Lower lobe of right lung (tissue), 2 donors: ENCODE data around the gene C12orf42. TPM values are rescaled to one million over a fixed set of nuclear protein-coding genes. Genes with fewer than 3 reads are reported as not detected.

Experiments
- ATAC-seq, 2 donors: fragments of 200-7000 bp; cut with Tn5 transposase; one replicate each; pipeline ENCODE4 v1.9.1; 2020 to 2022; ENCODE audit warnings: mild to moderate bottlenecking in 2 of 2, moderate library complexity in 2 of 2
- DNase-seq: peaks from one replicate; pipeline ENCODE4 v3.0.0-alpha.2; 2020
- H3K27ac ChIP-seq: fragments of 200-600 bp; one replicate; pipeline ENCODE4 v1.8.0; 2022
- H3K27me3 ChIP-seq: fragments of 200-600 bp; one replicate; pipeline ENCODE4 v1.8.0; 2022; ENCODE audit warnings: low read depth
- H3K36me3 ChIP-seq: fragments of 200-600 bp; one replicate; pipeline ENCODE4 v1.8.0; 2022; ENCODE audit warnings: mild to moderate bottlenecking
- H3K4me1 ChIP-seq: fragments of 200-600 bp; one replicate; pipeline ENCODE4 v1.8.0; 2022
- H3K4me3 ChIP-seq: fragments of 200-600 bp; one replicate; pipeline ENCODE4 v1.8.0; 2022; ENCODE audit warnings: mild to moderate bottlenecking
- H3K9me3 ChIP-seq: fragments of 200-600 bp; one replicate; pipeline ENCODE4 v1.8.0; 2022
- intact Hi-C: fragments of 100-400 bp; cut with DNase I; formaldehyde crosslinking; loops from one replicate; pipeline ENCODE4 v1.11.0; 2022
- total RNA-seq: library from RNA; stranded (reverse); fragmentation: NEBNext Ultra II Directional; extraction: Animal tissue kit (Norgen Biotek cat#: 25700); gene quantifications from one replicate; pipeline ENCODE4 v1.2.1, GENCODE V29; 2021
- TF ChIP-seq, protein P1 (sequence below): fragments of 200-600 bp; IDR thresholded peaks from one replicate; pipeline ENCODE4 v1.8.0; 2022; ENCODE audit warnings: antibody characterized with exemption, mild to moderate bottlenecking
- donor health status: DM: no; HTN: yes; CAD: no; lungs with severe emphysema.

The C12orf42 gene
- total RNA-seq, 1 donor from 2014 or later = not detected

DNA sequence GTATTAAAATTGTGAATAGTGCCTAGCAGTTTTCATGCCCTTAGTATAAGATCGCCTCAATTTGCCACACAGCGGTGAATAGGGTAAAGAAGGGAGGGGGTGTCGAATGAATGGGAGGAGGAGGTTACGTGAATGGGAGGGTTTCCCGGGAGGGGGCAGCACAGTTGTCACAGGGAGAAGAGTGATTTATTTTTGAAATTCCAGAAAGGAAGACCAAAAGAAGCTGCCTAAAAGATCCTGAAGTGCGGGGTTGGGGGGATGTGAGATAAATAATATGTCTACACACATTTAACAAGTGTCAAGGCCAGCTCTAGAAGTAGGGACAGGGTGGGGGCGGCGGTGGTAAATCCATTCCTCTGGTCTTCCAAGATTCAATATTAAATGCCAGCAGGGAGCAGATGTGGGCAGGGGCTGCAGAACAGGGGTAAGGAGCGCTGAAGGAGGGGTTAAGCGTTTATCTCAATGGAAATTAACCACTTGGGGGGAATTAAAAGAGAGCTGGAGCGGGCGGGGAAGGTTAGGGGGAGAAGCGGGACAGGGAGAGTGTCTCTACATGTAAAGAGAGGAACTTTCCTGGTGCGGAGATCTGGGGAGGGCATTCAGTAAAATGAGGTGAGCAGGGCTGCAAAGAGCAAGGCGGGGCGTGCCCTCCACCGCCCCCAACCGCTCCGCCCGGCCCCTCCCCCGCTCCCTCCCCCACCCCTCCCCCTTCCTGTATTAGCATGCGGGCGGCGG, 867 bp downstream of the C12orf42 start:
- Histone ChIP-seq H3K9me3 (no peaks in the 10 kb centered on the region), H3K27me3 (peaks cover 34% of the 10 kb centered on the region), H3K4me1 (peaks cover 12% of the 10 kb centered on the region), H3K4me3 (peak overlapping the region; percentile 43), H3K27ac (no peak overlapping the region), H3K36me3 (no peaks in the 10 kb centered on the region)
- TF ChIP-seq, protein P1, sequence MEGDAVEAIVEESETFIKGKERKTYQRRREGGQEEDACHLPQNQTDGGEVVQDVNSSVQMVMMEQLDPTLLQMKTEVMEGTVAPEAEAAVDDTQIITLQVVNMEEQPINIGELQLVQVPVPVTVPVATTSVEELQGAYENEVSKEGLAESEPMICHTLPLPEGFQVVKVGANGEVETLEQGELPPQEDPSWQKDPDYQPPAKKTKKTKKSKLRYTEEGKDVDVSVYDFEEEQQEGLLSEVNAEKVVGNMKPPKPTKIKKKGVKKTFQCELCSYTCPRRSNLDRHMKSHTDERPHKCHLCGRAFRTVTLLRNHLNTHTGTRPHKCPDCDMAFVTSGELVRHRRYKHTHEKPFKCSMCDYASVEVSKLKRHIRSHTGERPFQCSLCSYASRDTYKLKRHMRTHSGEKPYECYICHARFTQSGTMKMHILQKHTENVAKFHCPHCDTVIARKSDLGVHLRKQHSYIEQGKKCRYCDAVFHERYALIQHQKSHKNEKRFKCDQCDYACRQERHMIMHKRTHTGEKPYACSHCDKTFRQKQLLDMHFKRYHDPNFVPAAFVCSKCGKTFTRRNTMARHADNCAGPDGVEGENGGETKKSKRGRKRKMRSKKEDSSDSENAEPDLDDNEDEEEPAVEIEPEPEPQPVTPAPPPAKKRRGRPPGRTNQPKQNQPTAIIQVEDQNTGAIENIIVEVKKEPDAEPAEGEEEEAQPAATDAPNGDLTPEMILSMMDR = no peak
- ATAC-seq = peak in 1 of 2 donors; percentile 13
- DNase-seq = no peak
- intact Hi-C loops = no loop called here

DNA sequence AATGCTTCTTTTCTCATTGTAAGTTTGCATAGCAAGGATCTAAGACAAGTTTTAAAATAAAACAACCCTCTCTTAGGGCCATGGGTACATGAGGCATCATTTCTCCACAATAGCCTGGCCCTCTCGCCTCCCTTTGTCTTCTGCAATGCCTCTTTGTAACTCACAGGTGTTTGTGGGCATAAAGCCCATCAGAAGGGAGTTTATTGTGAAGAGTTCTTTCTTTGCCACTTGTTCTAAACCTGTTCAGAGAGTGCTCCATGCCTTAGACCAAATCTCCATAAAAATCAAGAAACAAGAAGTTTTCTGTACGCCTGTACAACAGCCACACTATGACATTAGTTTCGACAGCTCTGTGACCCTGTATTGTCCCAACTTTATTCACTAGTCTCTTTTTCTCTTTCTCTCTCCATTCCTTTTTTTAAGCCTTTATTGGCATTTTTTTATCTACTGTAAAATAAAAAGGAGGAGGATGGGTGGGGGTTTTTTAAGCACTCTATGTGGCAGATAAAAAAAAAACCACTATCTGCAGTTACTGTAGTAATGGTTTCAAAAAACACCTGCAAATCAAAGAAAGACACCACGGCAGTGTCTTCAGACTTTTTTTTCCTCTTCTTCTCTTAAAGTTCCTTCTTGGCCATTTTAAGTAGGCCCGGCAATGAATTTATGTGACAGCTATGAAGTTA, 1.6 kb downstream of the C12orf42 start:
- TF ChIP-seq, protein P1 = no peak
- Histone ChIP-seq H3K4me3 (no peak overlapping the region), H3K36me3 (no peaks in the 10 kb centered on the region), H3K4me1 (peaks cover 12% of the 10 kb centered on the region), H3K27ac (no peak overlapping the region), H3K27me3 (peaks cover 37% of the 10 kb centered on the region), H3K9me3 (no peaks in the 10 kb centered on the region)
- DNase-seq (no peak), ATAC-seq (no peak)
- intact Hi-C loops = no loop called here

DNA sequence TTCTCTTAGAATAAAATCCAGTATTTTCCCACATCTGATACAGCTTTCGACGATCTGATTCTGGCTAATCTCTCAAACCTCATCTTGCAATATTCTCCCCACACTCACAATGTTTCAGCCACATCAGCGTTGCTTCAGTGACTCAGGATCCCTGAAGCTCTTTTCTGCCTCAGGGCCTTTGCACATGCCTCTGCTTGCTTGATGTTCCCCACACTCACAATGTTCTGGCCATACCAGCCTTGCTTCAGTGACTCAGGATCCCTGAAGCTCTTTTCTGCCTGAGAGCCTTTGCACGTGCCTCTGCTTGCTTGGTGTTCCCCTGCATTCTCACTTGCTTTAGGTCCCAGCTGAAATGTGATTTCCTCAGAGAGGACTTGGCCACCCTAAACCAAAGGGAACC, 2.6 kb downstream of the C12orf42 start:
- TF ChIP-seq, protein P1 = no peak
- ATAC-seq (no peak), DNase-seq (no peak)
- H3K4me1 ChIP-seq = peaks cover 12% of the 10 kb centered on the region
- no peak overlapping the region for H3K4me3 ChIP-seq
- H3K27ac ChIP-seq = no peak overlapping the region
- peaks cover 37% of the 10 kb centered on the region for H3K27me3 ChIP-seq
- no peaks in the 10 kb centered on the region for H3K9me3 ChIP-seq
- no peaks in the 10 kb centered on the region for H3K36me3 ChIP-seq
- intact Hi-C loops = no loop called here

DNA sequence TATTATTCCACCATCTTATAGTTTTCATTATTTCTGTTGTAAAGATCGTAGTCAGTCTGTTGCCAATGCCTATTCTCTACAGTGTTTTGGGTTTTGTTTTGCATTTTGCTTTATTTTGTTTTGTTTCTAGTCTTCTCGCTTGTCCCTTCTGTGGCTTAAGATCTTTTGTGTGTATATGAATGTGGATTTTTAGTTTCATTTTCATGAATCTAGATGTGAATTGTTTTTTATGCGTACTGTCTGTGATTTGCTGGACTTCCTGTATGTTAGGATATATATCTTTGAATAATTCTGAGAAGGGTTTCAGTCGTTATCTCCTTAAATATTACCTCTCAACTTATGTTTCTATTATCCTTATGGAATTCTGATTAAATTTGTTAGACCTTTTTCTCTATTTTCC, 13.4 kb downstream of the C12orf42 start:
- ATAC-seq = no peak
- Histone ChIP-seq H3K4me1 (no peaks in the 10 kb centered on the region), H3K27me3 (no peaks in the 10 kb centered on the region), H3K27ac (no peak overlapping the region), H3K9me3 (peaks cover 23% of the 10 kb centered on the region), H3K4me3 (no peak overlapping the region), H3K36me3 (no peaks in the 10 kb centered on the region)
- no peak for DNase-seq
- intact Hi-C loops = no loop called here
- TF ChIP-seq, protein P1 = no peak

DNA sequence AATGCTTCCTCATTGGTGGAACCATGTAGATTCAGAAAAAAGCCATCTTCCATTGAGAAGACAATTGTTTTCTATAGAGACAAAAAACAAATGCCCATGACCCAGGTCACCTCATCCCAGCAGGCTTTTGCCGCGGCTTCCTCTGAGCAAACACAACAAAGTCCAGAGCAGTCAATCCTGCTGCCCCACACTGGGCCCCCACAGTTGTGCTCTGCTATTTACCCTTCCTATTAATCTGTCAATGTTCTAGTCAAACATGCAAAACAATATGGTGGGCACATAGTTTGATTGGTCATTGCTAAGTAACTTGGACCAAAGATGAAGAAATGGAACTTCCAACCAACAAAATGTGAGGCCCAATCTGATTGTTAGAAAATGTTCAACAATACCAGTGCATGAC, 20.7 kb downstream of the C12orf42 start:
- H3K4me3 ChIP-seq = no peak overlapping the region
- intact Hi-C loops = no loop called here
- ATAC-seq (no peak), DNase-seq (no peak)
- no peaks in the 10 kb centered on the region for H3K36me3 ChIP-seq
- H3K27me3 ChIP-seq = no peaks in the 10 kb centered on the region
- peaks cover 23% of the 10 kb centered on the region for H3K9me3 ChIP-seq
- no peaks in the 10 kb centered on the region for H3K4me1 ChIP-seq
- no peak overlapping the region for H3K27ac ChIP-seq
- TF ChIP-seq, protein P1 = no peak
